Ectodermal cell (in vitro differentiated cells): ENCODE results near the gene IL23R. TPM values are rescaled to one million over a fixed set of nuclear protein-coding genes. Genes with fewer than 3 reads are reported as not detected.

ENCODE experiments used
- H3K27ac ChIP-seq: 2 replicates; pipeline ENCODE4 v1.7.0; 2013; ENCODE audit warnings: mild to moderate bottlenecking, low read depth, low read length; ENCODE audit not compliant: insufficient read depth, poor library complexity, severe bottlenecking
- H3K27me3 ChIP-seq: 2 replicates; pipeline ENCODE4 v1.7.0; 2013; ENCODE audit warnings: mild to moderate bottlenecking, low read length; ENCODE audit not compliant: insufficient read depth, control insufficient read depth, poor library complexity, severe bottlenecking
- H3K36me3 ChIP-seq: one replicate; pipeline ENCODE4 v1.7.0; 2013; ENCODE audit warnings: low read length; ENCODE audit not compliant: control insufficient read depth, insufficient read depth
- H3K4me1 ChIP-seq: one replicate; pipeline ENCODE4 v1.7.0; 2013; ENCODE audit warnings: low read length; ENCODE audit not compliant: control insufficient read depth, insufficient read depth
- H3K4me3 ChIP-seq: 2 replicates; pipeline ENCODE4 v1.7.0; 2013; ENCODE audit warnings: low read depth, low read length, control low read depth; ENCODE audit not compliant: insufficient read depth
- H3K9me3 ChIP-seq: 2 replicates; pipeline ENCODE4 v1.7.0; 2013; ENCODE audit warnings: mild to moderate bottlenecking, low read length, moderate library complexity; ENCODE audit not compliant: control insufficient read depth
- WGBS, 2 experiments: methylation state at CpG; one replicate each; pipeline ENCODE4 v1.1.7; 2013; ENCODE audit warnings: missing lambda C conversion rate in 2 of 2; 5-methylcytosine and 5-hydroxymethylcytosine counted together
- polyA plus RNA-seq, 4 experiments: library from polyadenylated mRNA; stranded (reverse); fragments of 50-300 nt; gene quantifications; one replicate each; pipeline ENCODE4 v1.2.3, GENCODE V29; 2013

Gene IL23R, protein sequence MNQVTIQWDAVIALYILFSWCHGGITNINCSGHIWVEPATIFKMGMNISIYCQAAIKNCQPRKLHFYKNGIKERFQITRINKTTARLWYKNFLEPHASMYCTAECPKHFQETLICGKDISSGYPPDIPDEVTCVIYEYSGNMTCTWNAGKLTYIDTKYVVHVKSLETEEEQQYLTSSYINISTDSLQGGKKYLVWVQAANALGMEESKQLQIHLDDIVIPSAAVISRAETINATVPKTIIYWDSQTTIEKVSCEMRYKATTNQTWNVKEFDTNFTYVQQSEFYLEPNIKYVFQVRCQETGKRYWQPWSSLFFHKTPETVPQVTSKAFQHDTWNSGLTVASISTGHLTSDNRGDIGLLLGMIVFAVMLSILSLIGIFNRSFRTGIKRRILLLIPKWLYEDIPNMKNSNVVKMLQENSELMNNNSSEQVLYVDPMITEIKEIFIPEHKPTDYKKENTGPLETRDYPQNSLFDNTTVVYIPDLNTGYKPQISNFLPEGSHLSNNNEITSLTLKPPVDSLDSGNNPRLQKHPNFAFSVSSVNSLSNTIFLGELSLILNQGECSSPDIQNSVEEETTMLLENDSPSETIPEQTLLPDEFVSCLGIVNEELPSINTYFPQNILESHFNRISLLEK
- not detected for polyA plus RNA-seq (2013, experiment 1 of 4)
- not detected for polyA plus RNA-seq (2013, experiment 2 of 4)
- polyA plus RNA-seq (2013, experiment 3 of 4), result not detected
- not detected for polyA plus RNA-seq (2013, experiment 4 of 4)

DNA sequence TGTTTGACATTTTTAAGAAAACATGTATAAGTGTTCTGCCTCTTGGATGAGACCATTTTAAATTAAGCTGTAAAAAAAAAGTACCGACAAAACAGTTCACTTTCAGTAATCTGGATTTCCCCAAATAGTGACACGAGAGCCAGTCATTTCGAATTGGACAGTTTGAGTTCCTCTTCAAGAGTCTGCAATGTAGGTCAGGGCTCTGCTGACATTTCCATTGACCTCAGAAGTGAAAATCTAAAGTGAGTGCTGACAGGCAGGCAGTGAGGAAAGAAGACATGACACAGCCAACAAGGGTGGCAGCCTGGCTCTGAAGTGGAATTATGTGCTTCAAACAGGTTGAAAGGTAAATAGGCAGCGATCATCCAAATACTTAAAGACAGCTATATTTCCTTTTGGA, at the start of gene IL23R:
Gene IL23R, plus strand, starts transcription at position 259 of the 400 bp plus-strand sequence. CDS start 1,667 bp downstream, outside the sequence.
- Histone ChIP-seq H3K36me3 (no peaks in the 10 kb centered on the region), H3K4me1 (no peaks in the 10 kb centered on the region), H3K4me3 (no peak within 1 kb of the TSS), H3K27me3 (no peaks in the 10 kb centered on the region), H3K27ac (no peak within 1 kb of the TSS), H3K9me3 (no peaks in the 10 kb centered on the region)
- 92 to 94% methylated on average over 4 of the region's 4 CpGs for WGBS, 2 experiments

DNA sequence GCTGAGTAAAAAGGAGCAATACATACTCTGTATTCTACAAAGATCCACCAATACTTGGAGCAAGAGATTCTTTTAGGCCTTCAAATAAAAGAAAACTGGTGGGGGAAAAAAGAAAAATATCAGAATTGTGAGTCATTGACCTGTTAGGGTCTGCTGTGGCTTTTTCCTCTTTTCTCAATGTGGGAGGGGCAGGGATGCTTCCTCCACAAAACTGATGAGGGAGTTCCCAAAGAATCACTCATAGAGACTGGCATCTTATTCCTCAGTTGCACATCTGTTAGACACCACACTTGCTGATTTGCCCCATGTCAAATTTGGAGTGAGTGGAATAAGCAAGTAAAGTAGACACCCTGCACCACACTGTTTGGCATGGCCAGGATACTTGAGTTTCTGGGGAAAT, 48.1 kb upstream of the IL23R start:
- Histone ChIP-seq H3K4me1 (no peaks in the 10 kb centered on the region), H3K9me3 (no peaks in the 10 kb centered on the region), H3K27ac (no peak overlapping the region), H3K36me3 (no peaks in the 10 kb centered on the region), H3K4me3 (no peak overlapping the region), H3K27me3 (no peaks in the 10 kb centered on the region)

DNA sequence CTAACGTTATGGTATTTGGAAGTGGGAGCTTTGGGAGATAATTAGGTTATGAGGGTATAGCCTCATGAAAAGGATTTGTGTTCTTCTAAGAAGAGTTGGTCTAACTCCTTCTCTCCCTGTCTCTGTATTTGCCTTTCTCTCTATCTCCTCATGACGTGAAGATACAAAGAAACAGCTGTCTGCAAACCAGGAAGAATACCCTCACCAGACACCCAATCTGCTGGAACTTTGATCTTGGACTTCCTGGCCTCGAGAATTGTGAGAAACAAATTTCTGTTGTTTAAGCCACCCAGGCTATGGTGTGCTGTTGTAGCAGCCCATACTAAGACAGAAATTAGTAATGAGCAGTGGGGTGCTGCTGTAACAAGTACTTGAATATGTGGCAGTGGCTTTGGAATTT, 47.6 kb upstream of the IL23R start:
- H3K27ac ChIP-seq, result no peak overlapping the region
- 90 to 93% methylated on average over 3 of the region's 3 CpGs for WGBS, 2 experiments
- no peak overlapping the region for H3K4me3 ChIP-seq

DNA sequence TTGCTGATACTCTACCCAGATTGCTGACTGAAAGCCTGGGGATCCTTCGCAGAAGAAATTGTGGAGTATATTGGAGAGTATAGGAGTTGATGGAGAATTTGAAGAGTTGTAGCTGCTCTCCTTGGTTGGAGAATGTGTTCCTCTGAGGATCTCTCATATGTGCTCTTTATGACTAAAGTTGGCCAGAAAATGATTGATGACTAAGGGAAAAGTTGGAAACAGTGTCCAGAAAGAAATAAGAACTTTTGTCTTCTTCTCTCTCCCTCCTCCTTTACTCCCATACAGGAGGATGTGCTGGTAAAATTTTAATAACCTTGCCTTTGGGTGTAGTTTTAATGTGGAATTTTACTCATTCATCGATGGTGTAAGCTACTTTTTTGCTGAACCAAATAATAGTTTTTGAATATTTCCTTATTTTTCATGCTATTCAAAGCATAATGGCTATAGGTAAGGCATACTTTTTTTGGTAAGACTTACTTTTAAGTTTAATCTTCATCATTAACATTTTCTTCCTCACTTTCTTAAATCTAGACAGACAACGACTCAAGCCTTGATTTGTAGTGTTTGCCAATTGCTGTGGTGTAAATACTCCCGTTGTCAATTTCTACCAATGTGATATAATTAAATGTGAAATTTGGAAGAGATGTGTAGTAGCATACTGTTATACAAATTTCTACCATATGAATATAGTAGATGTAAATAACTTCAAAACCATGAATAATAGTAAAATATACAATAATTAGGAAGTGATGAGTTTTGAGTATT, 45.2 kb upstream of the IL23R start:
- Histone ChIP-seq H3K27me3 (no peaks in the 10 kb centered on the region), H3K36me3 (no peaks in the 10 kb centered on the region), H3K4me1 (no peaks in the 10 kb centered on the region), H3K4me3 (no peak overlapping the region), H3K27ac (no peak overlapping the region), H3K9me3 (no peaks in the 10 kb centered on the region)
- WGBS, 2 experiments, result 91 to 94% methylated on average over 1 to 3 of the region's 4 CpGs

More for the DNA sequence above, 47.6 kb upstream of the IL23R start:
- H3K27me3 ChIP-seq, result no peaks in the 10 kb centered on the region
- no peaks in the 10 kb centered on the region for H3K36me3 ChIP-seq
- no peaks in the 10 kb centered on the region for H3K9me3 ChIP-seq
- H3K4me1 ChIP-seq, result no peaks in the 10 kb centered on the region

DNA sequence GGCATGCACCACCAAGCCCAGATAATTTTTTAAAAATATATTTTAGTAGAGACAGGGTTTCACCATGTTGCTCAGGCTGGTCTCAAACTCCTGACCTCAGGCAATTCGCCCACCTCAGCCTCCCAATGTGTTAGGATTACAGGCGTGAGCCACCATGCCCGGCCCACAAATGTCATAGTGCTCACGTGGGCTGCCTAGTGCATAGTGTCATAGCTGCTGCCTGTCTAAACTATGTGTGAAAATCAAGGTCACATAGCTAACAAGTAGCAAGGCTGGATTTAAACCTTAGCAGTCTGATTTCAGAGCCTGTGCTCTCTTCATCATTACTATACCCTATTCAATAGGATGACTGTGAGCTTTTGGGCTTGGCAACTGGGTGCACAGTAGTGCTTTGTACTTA, 41.8 kb upstream of the IL23R start:
- Histone ChIP-seq H3K27ac (no peak overlapping the region), H3K9me3 (no peaks in the 10 kb centered on the region), H3K27me3 (no peaks in the 10 kb centered on the region), H3K4me1 (no peaks in the 10 kb centered on the region), H3K36me3 (no peaks in the 10 kb centered on the region), H3K4me3 (no peak overlapping the region)
- 90 to 94% methylated on average over 4 of the region's 4 CpGs for whole genome bisulfite sequencing, 2 experiments

DNA sequence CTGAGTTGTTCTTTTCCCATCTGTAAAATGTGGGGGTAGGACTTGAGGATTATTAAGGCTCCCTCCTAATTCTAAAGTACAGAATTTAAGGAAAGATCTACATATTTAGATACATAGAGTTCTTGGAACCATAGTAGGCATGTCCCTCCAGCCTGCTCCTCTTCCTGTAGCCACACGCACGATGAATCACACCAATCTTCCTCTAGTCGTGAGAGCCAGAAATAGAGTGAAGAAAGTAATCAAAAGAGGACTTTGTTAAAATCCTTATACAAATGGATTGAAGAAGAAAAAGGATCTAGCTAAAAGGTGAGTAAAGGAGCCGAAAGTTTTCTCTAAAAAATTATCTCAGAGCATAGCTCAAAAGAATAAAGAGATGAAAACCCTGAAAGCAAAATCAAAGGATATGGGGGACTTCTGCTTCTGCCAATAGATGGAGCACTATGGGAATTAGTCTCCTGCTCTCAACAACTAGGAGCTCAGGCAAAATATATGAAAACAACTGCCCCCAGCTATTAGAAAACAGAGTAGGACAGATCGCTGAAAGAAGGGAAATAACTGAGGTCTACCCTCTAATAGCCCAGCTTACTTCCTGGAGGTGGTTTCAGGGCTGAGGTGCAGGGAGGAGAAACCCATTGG, 40.0 kb upstream of the IL23R start:
- Histone ChIP-seq H3K27ac (no peak overlapping the region), H3K27me3 (no peaks in the 10 kb centered on the region), H3K4me3 (no peak overlapping the region), H3K9me3 (no peaks in the 10 kb centered on the region), H3K36me3 (no peaks in the 10 kb centered on the region), H3K4me1 (no peaks in the 10 kb centered on the region)
- WGBS, 2 experiments, result 86 to 89% methylated on average over 4 to 5 of the region's 5 CpGs

DNA sequence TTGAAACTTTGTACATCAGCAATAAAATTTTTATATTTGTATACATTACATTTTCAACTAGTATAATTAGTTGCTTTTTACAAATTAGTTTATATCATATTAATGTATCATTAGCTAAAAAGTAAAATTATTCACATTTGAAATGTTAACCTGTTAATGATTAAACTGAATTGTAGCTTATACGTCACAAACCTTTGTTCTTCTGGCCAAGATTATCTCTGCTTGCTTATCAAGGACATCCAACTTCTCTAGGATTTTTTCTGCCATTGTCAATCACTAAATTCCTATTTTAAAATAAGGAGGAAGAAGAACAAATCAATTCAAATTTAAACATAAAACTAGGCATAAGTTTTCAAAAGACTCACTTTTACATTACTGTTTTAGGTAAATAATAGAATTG, 39.3 kb upstream of the IL23R start:
- WGBS, 2 experiments, result 71 to 90% methylated on average over 1 of the region's 1 CpG
- no peaks in the 10 kb centered on the region for H3K36me3 ChIP-seq
- no peak overlapping the region for H3K27ac ChIP-seq
- H3K4me1 ChIP-seq, result no peaks in the 10 kb centered on the region
- H3K4me3 ChIP-seq, result no peak overlapping the region
- H3K27me3 ChIP-seq, result no peaks in the 10 kb centered on the region
- H3K9me3 ChIP-seq, result no peaks in the 10 kb centered on the region

DNA sequence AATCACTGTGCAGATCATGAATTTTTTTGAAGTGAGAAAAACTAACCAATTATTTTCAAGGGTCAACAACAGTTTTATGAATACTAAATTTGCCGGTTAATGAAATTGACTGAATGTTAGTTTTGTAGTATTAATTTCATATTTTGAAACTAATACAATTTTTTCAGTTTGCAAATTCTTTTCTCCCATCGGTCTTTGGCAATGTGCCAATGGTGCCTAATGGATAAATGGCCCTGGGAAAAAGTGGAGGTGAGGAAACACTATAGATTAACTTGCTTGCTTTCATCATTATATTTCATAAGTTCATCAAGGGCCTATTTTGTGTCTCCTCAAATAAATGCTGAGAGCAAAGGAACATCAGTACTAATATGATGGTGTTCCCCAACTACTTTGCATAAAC, 35.6 kb upstream of the IL23R start:
- Histone ChIP-seq H3K27me3 (no peaks in the 10 kb centered on the region), H3K9me3 (no peaks in the 10 kb centered on the region), H3K4me1 (peaks cover 4% of the 10 kb centered on the region), H3K36me3 (no peaks in the 10 kb centered on the region), H3K27ac (no peak overlapping the region), H3K4me3 (no peak overlapping the region)
- 94% methylated on average over 2 of the region's 2 CpGs; no CpG with 5 or more reads in 1 of the 2 experiments for WGBS, 2 experiments

DNA sequence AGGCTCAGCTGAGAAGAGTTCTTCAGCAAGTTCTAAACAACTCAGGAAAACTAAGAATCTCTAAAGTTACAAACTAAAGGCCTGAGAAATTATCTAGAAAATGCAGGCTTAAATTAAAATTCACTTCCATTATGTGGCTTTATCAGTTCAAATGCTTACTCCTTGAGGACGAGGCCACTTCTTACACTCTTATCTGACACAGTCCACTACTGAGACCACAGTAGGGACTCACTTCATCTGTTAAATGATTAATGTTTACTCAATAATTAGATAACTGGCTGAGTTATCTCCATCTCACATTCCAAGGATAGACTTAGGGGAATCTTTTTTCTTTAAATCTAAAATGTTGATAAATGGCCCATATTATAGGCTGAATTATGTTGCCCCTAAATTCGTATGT, 33.1 kb upstream of the IL23R start:
- H3K4me1 ChIP-seq, result peaks cover 4% of the 10 kb centered on the region
- H3K9me3 ChIP-seq, result no peaks in the 10 kb centered on the region
- WGBS, 2 experiments, result 89 to 95% methylated on average over 2 of the region's 2 CpGs
- H3K27ac ChIP-seq, result no peak overlapping the region
- no peaks in the 10 kb centered on the region for H3K27me3 ChIP-seq
- no peak overlapping the region for H3K4me3 ChIP-seq
- no peaks in the 10 kb centered on the region for H3K36me3 ChIP-seq
